Gastrocnemius medialis (tissue), 4 donors: ENCODE measurements around the gene TRAPPC11.

Source experiments
- POLR2A ChIP-seq, 2 donors: fragments of 450-650 bp; IDR thresholded peaks; one replicate each; pipeline ENCODE4 v1.6.1; 2017; ENCODE audit warnings: antibody characterized with exemption in 2 of 2, mild to moderate bottlenecking in 2 of 2, moderate library complexity in 2 of 2
- TF ChIP-seq, protein P1 (sequence below), 5 experiments: fragments of 450-650 bp in 3 of 5; fragments of 200-600 bp in 2 of 5; sonication (generic) in 2 of 5; IDR thresholded peaks in 4 of 5; conservative IDR thresholded peaks in 1 of 5; 1 replicate in 4 of 5; 2 replicates in 1 of 5; pipeline ENCODE4 v1.5.1; 2016 to 2019; ENCODE audit warnings: antibody characterized with exemption in 5 of 5, mild to moderate bottlenecking in 3 of 5, moderate library complexity in 3 of 5

GRCh38 chr4:183729430-183730328, 70.6 kb downstream of the TRAPPC11 start:
- TF ChIP-seq POLR2A (IDR thresholded peaks at IDR 0.05) = no peak
- TF ChIP-seq, protein P1, sequence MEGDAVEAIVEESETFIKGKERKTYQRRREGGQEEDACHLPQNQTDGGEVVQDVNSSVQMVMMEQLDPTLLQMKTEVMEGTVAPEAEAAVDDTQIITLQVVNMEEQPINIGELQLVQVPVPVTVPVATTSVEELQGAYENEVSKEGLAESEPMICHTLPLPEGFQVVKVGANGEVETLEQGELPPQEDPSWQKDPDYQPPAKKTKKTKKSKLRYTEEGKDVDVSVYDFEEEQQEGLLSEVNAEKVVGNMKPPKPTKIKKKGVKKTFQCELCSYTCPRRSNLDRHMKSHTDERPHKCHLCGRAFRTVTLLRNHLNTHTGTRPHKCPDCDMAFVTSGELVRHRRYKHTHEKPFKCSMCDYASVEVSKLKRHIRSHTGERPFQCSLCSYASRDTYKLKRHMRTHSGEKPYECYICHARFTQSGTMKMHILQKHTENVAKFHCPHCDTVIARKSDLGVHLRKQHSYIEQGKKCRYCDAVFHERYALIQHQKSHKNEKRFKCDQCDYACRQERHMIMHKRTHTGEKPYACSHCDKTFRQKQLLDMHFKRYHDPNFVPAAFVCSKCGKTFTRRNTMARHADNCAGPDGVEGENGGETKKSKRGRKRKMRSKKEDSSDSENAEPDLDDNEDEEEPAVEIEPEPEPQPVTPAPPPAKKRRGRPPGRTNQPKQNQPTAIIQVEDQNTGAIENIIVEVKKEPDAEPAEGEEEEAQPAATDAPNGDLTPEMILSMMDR (IDR thresholded peaks at IDR 0.05 in 4 of 5, conservative IDR thresholded peaks at IDR 0.05 in 1 of 5) = no peak
